GM12892 (cell line): Measurements from ENCODE around the gene CFAP299.

Source experiments
- POLR2A ChIP-seq: IDR thresholded peaks from 2 replicates; pipeline ENCODE4 v1.6.1; 2011; ENCODE audit warnings: low read depth, low read length, control low read depth
- POLR2AphosphoS5 ChIP-seq: IDR thresholded peaks from 2 replicates; pipeline ENCODE4 v1.6.1; 2011; ENCODE audit warnings: low read depth, low read length, control low read depth
- TAF1 ChIP-seq: IDR thresholded peaks from 2 replicates; pipeline ENCODE4 v1.6.1; 2011; ENCODE audit warnings: low read depth, mild to moderate bottlenecking, control low read depth, low read length, borderline replicate concordance

DNA sequence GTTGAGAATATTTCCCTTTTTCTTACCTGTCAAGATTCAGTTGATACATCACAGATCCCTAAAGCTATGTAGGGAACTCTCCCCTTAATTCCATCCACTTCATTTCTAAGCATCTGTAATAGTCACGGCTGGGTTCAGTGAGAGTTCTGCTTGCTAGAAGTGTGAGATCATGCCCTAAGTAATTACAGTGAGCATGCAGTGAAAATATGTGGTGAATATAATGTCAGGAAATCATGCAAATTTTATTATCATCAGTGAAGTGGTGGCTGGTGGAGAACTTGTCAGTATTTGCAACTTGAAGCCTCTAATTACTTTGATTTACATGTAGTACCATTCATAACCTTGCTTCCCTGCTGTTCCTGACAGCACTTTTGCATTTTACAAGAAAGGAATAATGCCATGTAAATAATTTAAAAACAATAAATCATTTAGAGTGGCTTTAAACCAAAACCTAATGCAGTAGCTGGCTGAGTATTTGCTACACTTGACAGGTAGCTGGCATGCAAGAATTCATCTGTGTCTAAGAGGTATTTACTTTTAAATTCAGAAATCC, 28.3 kb upstream of the CFAP299 start:
- no peak for TF ChIP-seq POLR2AphosphoS5
- no peak for TF ChIP-seq POLR2A
- no peak for TF ChIP-seq TAF1
